Ishikawa (cell line): ENCODE measurements around the gene CMA1.

Experiments
- CEBPB ChIP-seq: IDR thresholded peaks from 2 replicates; pipeline ENCODE4 v1.6.1; 2012
- CREB1 ChIP-seq: IDR thresholded peaks from 2 replicates; pipeline ENCODE4 v1.6.1; 2012; ENCODE audit warnings: low read depth
- EGR1 ChIP-seq: IDR thresholded peaks from 2 replicates; pipeline ENCODE4 v1.6.1; 2012
- EP300 ChIP-seq: IDR thresholded peaks from 2 replicates; pipeline ENCODE4 v1.6.1; 2012; ENCODE audit warnings: borderline replicate concordance
- RAD21 ChIP-seq: IDR thresholded peaks from 2 replicates; pipeline ENCODE4 v1.6.1; 2012; ENCODE audit warnings: low read depth
- REST ChIP-seq: IDR thresholded peaks from 2 replicates; pipeline ENCODE4 v1.6.1; 2012; ENCODE audit warnings: low read depth, mild to moderate bottlenecking
- TAF1 ChIP-seq: IDR thresholded peaks from 2 replicates; pipeline ENCODE4 v1.6.1; 2012; ENCODE audit warnings: low read depth, mild to moderate bottlenecking
- TCF12 ChIP-seq: IDR thresholded peaks from 2 replicates; pipeline ENCODE4 v1.6.1; 2012; ENCODE audit warnings: low read depth
- TEAD4 ChIP-seq: IDR thresholded peaks from 2 replicates; pipeline ENCODE4 v1.6.1; 2012
- USF1 ChIP-seq: IDR thresholded peaks from 2 replicates; pipeline ENCODE4 v1.6.1; 2012
- YY1 ChIP-seq: IDR thresholded peaks from 2 replicates; pipeline ENCODE4 v1.6.1; 2012; ENCODE audit warnings: low read depth
- ZBTB7A ChIP-seq: IDR thresholded peaks from 2 replicates; pipeline ENCODE4 v1.6.1; 2012; ENCODE audit warnings: low read depth
- TF ChIP-seq, protein P1 (sequence below): IDR thresholded peaks from 2 replicates; pipeline ENCODE4 v1.6.1; 2012

GRCh38 chr14:24465368-24465767, 42.7 kb downstream of the CMA1 start:
- TF ChIP-seq TAF1 (no peak), YY1 (no peak), EGR1 (no peak), RAD21 (no peak), REST (no peak), TEAD4 (no peak), EP300 (no peak), CEBPB (no peak), TCF12 (no peak), ZBTB7A (no peak), CREB1 (no peak), USF1 (no peak)
- TF ChIP-seq, protein P1, sequence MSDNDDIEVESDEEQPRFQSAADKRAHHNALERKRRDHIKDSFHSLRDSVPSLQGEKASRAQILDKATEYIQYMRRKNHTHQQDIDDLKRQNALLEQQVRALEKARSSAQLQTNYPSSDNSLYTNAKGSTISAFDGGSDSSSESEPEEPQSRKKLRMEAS: no peak
